ENCODE measurements around the gene F12. TPM values are rescaled to one million over a fixed set of nuclear protein-coding genes. Genes with fewer than 3 reads are reported as not detected.

The F12 gene
- total RNA-seq, 4 donors from 2014 or later = 2.3 to 18.4 (median 7.1) TPM

- Histone ChIP-seq H3K36me3 (no peaks in the 10 kb centered on the region), H3K4me3 (peak overlapping the region; percentile 53), H3K4me1 (peaks cover 41% of the 10 kb centered on the region), H3K9me3 (no peaks in the 10 kb centered on the region), H3K27me3 (peaks cover 53% of the 10 kb centered on the region), H3K27ac (no peak overlapping the region)
- peak in 1 of 2 donors; percentile 82 for DNase-seq (ENCODE audit: low spot score in 2 of 2)
- 1% methylated on average over 21 of the region's 49 CpGs for WGBS
- TF ChIP-seq CTCF (IDR thresholded peaks at IDR 0.05) = peak in 1 of 2 donors; percentile 52
- no peak for TF ChIP-seq POLR2AphosphoS5 (IDR thresholded peaks at IDR 0.05)
- TF ChIP-seq POLR2A (IDR thresholded peaks at IDR 0.05) = no peak
- no peak for TF ChIP-seq EP300 (IDR thresholded peaks at IDR 0.05)
Observed at GRCh38 chr5:177402271-177403043, 6.9 kb downstream of the F12 start.

- Histone ChIP-seq H3K27ac (no peak within 1 kb of the TSS), H3K27me3 (peaks cover 62% of the 10 kb centered on the region), H3K9me3 (no peaks in the 10 kb centered on the region), H3K4me1 (peaks cover 41% of the 10 kb centered on the region), H3K36me3 (no peaks in the 10 kb centered on the region), H3K4me3 (no peak within 1 kb of the TSS)
- no peak for DNase-seq (ENCODE audit: low spot score in 2 of 2)
- TF ChIP-seq POLR2AphosphoS5 (IDR thresholded peaks at IDR 0.05) (no peak), EP300 (IDR thresholded peaks at IDR 0.05) (no peak), CTCF (IDR thresholded peaks at IDR 0.05) (no peak), POLR2A (IDR thresholded peaks at IDR 0.05) (no peak)
- 56% methylated on average over 41 of the region's 92 CpGs for WGBS
Observed at GRCh38 chr5:177399997-177400868, 9.1 kb downstream of the F12 start, which contains the start of gene PFN3. Gene PFN3 (minus strand): TSS chr5:177400661. CDS start chr5:177400576, 85 bp downstream.

- WGBS = 75% methylated on average over 5 of the region's 16 CpGs
- H3K27me3 ChIP-seq = peaks cover 56% of the 10 kb centered on the region
Observed at GRCh38 chr5:177397875-177398390, 11.4 kb downstream of the F12 start.

GRCh38 chr5:177396807-177397206 is 12.6 kb downstream of the F12 start:
- no peak for DNase-seq (ENCODE audit: low spot score in 2 of 2)
- no CpG with 5 or more reads among the region's 10 CpGs for WGBS
- Histone ChIP-seq H3K27me3 (peaks cover 45% of the 10 kb centered on the region), H3K9me3 (no peaks in the 10 kb centered on the region), H3K36me3 (no peaks in the 10 kb centered on the region), H3K27ac (no peak overlapping the region), H3K4me3 (no peak overlapping the region), H3K4me1 (peaks cover 10% of the 10 kb centered on the region)
- TF ChIP-seq EP300 (IDR thresholded peaks at IDR 0.05) (no peak), POLR2AphosphoS5 (IDR thresholded peaks at IDR 0.05) (no peak), POLR2A (IDR thresholded peaks at IDR 0.05) (no peak), CTCF (IDR thresholded peaks at IDR 0.05) (no peak)

More at GRCh38 chr5:177397875-177398390, 11.4 kb downstream of the F12 start:
- DNase-seq (ENCODE audit: low spot score in 2 of 2) = no peak
- Histone ChIP-seq H3K4me1 (peaks cover 21% of the 10 kb centered on the region), H3K36me3 (no peaks in the 10 kb centered on the region), H3K9me3 (no peaks in the 10 kb centered on the region), H3K27ac (no peak overlapping the region), H3K4me3 (no peak overlapping the region)
- TF ChIP-seq POLR2AphosphoS5 (IDR thresholded peaks at IDR 0.05) (no peak), EP300 (IDR thresholded peaks at IDR 0.05) (no peak), CTCF (IDR thresholded peaks at IDR 0.05) (no peak), POLR2A (IDR thresholded peaks at IDR 0.05) (no peak)
